Stimulated activated naive CD4-positive, alpha-beta T cell (primary cell): Measurements from ENCODE around the gene FXYD6.
"Not testable (repeated sequence)": the region's sequence is repeated elsewhere in the genome, so short reads cannot be mapped to it uniquely, and the experiment has no call there.

Source experiments
- DNase-seq, 6 experiments: peaks; one replicate each; lab custom pipeline; 2025; lab: John Stamatoyannopoulos, UW

The FXYD6 gene

GRCh38 chr11:117869604-117870003 is 6.9 kb downstream of the FXYD6 start:
- no peak for DNase-seq

GRCh38 chr11:117868815-117869561 is 7.5 kb downstream of the FXYD6 start:
- no peak for DNase-seq

GRCh38 chr11:117868088-117868487 is 8.4 kb downstream of the FXYD6 start:
- no peak for DNase-seq

- no peak for DNase-seq
These were observed 9.9 kb downstream of the FXYD6 start for GRCh38 chr11:117866526-117866925.

GRCh38 chr11:117865546-117865945 is 10.9 kb downstream of the FXYD6 start:
- DNase-seq = not testable (repeated sequence)

- no peak for DNase-seq
These were observed 13.1 kb downstream of the FXYD6 start for GRCh38 chr11:117863383-117863782.

- no peak for DNase-seq
These were observed 13.7 kb downstream of the FXYD6 start for GRCh38 chr11:117862753-117863152.

- DNase-seq = no peak
These were observed 14.3 kb downstream of the FXYD6 start for GRCh38 chr11:117862019-117862725.

GRCh38 chr11:117861151-117862018 is 15.1 kb downstream of the FXYD6 start:
- no peak for DNase-seq

- no peak for DNase-seq
These were observed 16.3 kb downstream of the FXYD6 start for GRCh38 chr11:117860139-117860538.

- no peak for DNase-seq
These were observed 16.9 kb downstream of the FXYD6 start for GRCh38 chr11:117859488-117860112.

- DNase-seq = no peak
These were observed 17.4 kb downstream of the FXYD6 start for GRCh38 chr11:117859061-117859460.

GRCh38 chr11:117857734-117858414 is 18.6 kb downstream of the FXYD6 start:
- no peak for DNase-seq

- no peak for DNase-seq
These were observed 20.4 kb downstream of the FXYD6 start for GRCh38 chr11:117855912-117856651.

- no peak for DNase-seq
These were observed 21.1 kb downstream of the FXYD6 start for GRCh38 chr11:117855186-117855845.

GRCh38 chr11:117852309-117852708 is 24.1 kb downstream of the FXYD6 start:
- no peak for DNase-seq

GRCh38 chr11:117851852-117852251 is 24.6 kb downstream of the FXYD6 start:
- no peak for DNase-seq

- DNase-seq = no peak
These were observed 25.4 kb downstream of the FXYD6 start for GRCh38 chr11:117851106-117851505.

GRCh38 chr11:117849781-117850414 is 26.6 kb downstream of the FXYD6 start:
- no peak for DNase-seq
